Measurements from ENCODE around the gene FZD10. TPM values are rescaled to one million over a fixed set of nuclear protein-coding genes. Genes with fewer than 3 reads are reported as not detected.

FZD10 gene
- total and polyA plus RNA-seq, 2 of the 8 experiments (the other 6 are each of a cell fraction or from before 2014, with no cell fraction given), result 0.11 to 0.60 TPM

DNA sequence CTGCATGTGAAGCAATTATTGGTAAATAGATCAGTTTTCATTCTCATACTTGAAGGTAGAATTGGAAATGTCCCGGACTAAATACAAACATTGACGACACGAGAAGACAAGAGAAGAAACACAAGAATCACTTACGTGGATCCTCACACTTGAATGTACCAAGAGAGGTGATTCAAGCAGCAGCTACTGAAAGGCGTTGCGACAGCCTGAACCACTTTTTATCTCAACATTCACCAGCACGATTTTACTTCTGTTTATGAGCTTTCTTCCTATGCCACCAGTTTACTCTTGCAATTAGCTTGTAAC lies 3.6 kb upstream of the FZD10 start:
- H3K79me2 ChIP-seq (ENCODE audit: control insufficient read depth in 1 of 2, insufficient read depth in 2 of 2, low read length in 2 of 2), result no peaks in the 10 kb centered on the region
- H3K56ac ChIP-seq (replicated peaks; ENCODE audit: insufficient read length, low read depth, low read length), result no peak overlapping the region
- peak overlapping the region in 1 of 2 experiments; percentile 47; a peak in 1 of 4 replicates for H3K4me2 ChIP-seq (ENCODE audit: insufficient read depth in 1 of 2, low read depth in 2 of 2, low read length in 2 of 2)
- H3K23ac ChIP-seq (ENCODE audit: insufficient read length), result no peak overlapping the region
- peaks cover 13% of the 10 kb centered on the region; the same call in 1 of the 2 replicates for H3K23me2 ChIP-seq (ENCODE audit: low read depth, low read length)
- H4K5ac ChIP-seq (ENCODE audit: insufficient read length, low read depth, low read length), result no peak overlapping the region
- ChIA-PET CTCF (ENCODE audit: partially characterized antibody) (interaction anchor here (1.3 to 2.0 kb wide), 3 partner anchors 12 to 111 kb away, joined by 3 to 5 read pairs (median 4); no protein-coding TSS in a partner anchor), POLR2A (ENCODE audit: partially characterized antibody) (interaction anchor here (1.5 kb wide), 1 partner anchor 34 kb away, joined by 4 read pairs; no protein-coding TSS in a partner anchor)
- H2BK120ac ChIP-seq (replicated peaks; ENCODE audit: low read depth, low read length), result no peak overlapping the region
- FAIRE-seq, result no peak
- H2AFZ ChIP-seq (ENCODE audit: low read length), result no peak overlapping the region
- no peak overlapping the region for H2AK5ac ChIP-seq (ENCODE audit: low read depth, low read length)
- no peak for DNase-seq (ENCODE audit: low read depth in 1 of 2, low spot score in 2 of 2)
- no peak overlapping the region for H3K18ac ChIP-seq (ENCODE audit: extremely low read depth, low read length)
- no peak overlapping the region for H2BK5ac ChIP-seq (ENCODE audit: low read depth, low read length)
- H3K9ac ChIP-seq (replicated peaks in 1 of 4; ENCODE audit: extremely low read depth in 1 of 4, low read depth in 3 of 4, low read length in 3 of 4), result no peak overlapping the region
- H3K4me1 ChIP-seq (replicated peaks in 1 of 4; ENCODE audit: control insufficient read depth in 3 of 4, insufficient read depth in 4 of 4, low read length in 3 of 4), result peaks cover 7 to 30% (median 22%) of the 10 kb centered on the region in 4 experiments
- H3K9me3 ChIP-seq (ENCODE audit: insufficient read depth in 2 of 2, low read depth in 1 of 2, low read length in 1 of 2), result no peaks in the 10 kb centered on the region; a peak in 1 of 4 replicates
- H3K4ac ChIP-seq (replicated peaks; ENCODE audit: insufficient read length, low read depth, low read length), result no peak overlapping the region
- H2BK20ac ChIP-seq (ENCODE audit: low read length), result peak overlapping the region; percentile 67; the same call in 1 of the 2 replicates
- H3K79me1 ChIP-seq (ENCODE audit: low read depth, low read length), result no peaks in the 10 kb centered on the region
- H4K20me1 ChIP-seq (replicated peaks in 1 of 2; ENCODE audit: control insufficient read depth in 1 of 2, insufficient read depth in 2 of 2, low read length in 2 of 2), result peaks cover 5% of the 10 kb centered on the region in 2 experiments
- H3K27me3 ChIP-seq (replicated peaks in 1 of 4; ENCODE audit: control insufficient read depth in 3 of 4, extremely low read depth in 1 of 4, insufficient read depth in 3 of 4, low read length in 3 of 4), result peaks cover 64 to 87% (median 80%) of the 10 kb centered on the region in 4 experiments
- no peak overlapping the region for H2BK12ac ChIP-seq (ENCODE audit: low read depth, low read length)
- no peak overlapping the region for H3K14ac ChIP-seq (ENCODE audit: insufficient read length)
- H3K27ac ChIP-seq (ENCODE audit: low read depth, low read length), result no peak overlapping the region
- 10% methylated on average over 7 of the region's 7 CpGs; no CpG with 5 or more reads in 1 of the 2 experiments for WGBS, 2 experiments (ENCODE audit: extremely low coverage in 1 of 2, insufficient coverage in 1 of 2, insufficient read length in 1 of 2, insufficient replicate concordance in 2 of 2, low coverage in 1 of 2, low lambda C conversion rate in 2 of 2, missing lambda C conversion rate in 1 of 2)
- no peak overlapping the region; a peak in 1 of 8 replicates for H3K4me3 ChIP-seq (ENCODE audit: extremely low read depth in 1 of 4, insufficient read depth in 2 of 4, low read depth in 3 of 4, low read length in 4 of 4)
- H4K8ac ChIP-seq (ENCODE audit: extremely low read depth, insufficient read depth, low read length), result no peak overlapping the region
- no peak overlapping the region for H4K91ac ChIP-seq (replicated peaks; ENCODE audit: insufficient read length, low read length)
- no peak overlapping the region for H2BK15ac ChIP-seq (ENCODE audit: low read length)
- peaks cover 0 to 8% (median 0%) of the 10 kb centered on the region in 4 experiments; a peak in 1 of 8 replicates for H3K36me3 ChIP-seq (ENCODE audit: control insufficient read depth in 2 of 4, insufficient read depth in 4 of 4, low read length in 3 of 4)
- TF ChIP-seq KDM1A (IDR thresholded peaks at IDR 0.05; ENCODE audit: borderline replicate concordance, low read length) (no peak), TCF12 (IDR thresholded peaks at IDR 0.05; ENCODE audit: low read depth, low read length) (no peak), MAFK (IDR thresholded peaks at IDR 0.05; ENCODE audit: low read depth, low read length) (no peak), SUZ12 (IDR thresholded peaks at IDR 0.05; ENCODE audit: low read length) (peak; percentile 78), EZH2 (IDR thresholded peaks at IDR 0.05; ENCODE audit: low read depth, low read length, severe bottlenecking) (peak; percentile 62), SP1 (IDR thresholded peaks at IDR 0.05; ENCODE audit: low read depth, low read length) (peak; percentile 15; the same call in 1 of the 2 replicates)
